ENCODE results near the gene PPP2R3C. TPM values are rescaled to one million over a fixed set of nuclear protein-coding genes. Genes with fewer than 3 reads are reported as not detected.

Gene PPP2R3C
- total and polyA plus RNA-seq, 9 donors: 16.8 to 39.7 (median 26.8) TPM

GRCh38 chr14:35161231-35161630, 39.4 kb upstream of the PPP2R3C start:
- H3K4me1 ChIP-seq (ENCODE audit: insufficient read depth): no peaks in the 10 kb centered on the region
- WGBS, 3 donors: 80 to 91% (median 85%) methylated on average over 5 of the region's 5 CpGs
- intact Hi-C loops (cut with DNase I): no loop called here
- H3K27me3 ChIP-seq: no peaks in the 10 kb centered on the region
- H3K9me3 ChIP-seq: no peaks in the 10 kb centered on the region
- H3K36me3 ChIP-seq: no peaks in the 10 kb centered on the region
- TF ChIP-seq EP300 (IDR thresholded peaks at IDR 0.05) (no peak), CTCF (IDR thresholded peaks at IDR 0.05) (no peak), POLR2A (IDR thresholded peaks at IDR 0.05) (no peak)
- no peak overlapping the region for H3K27ac ChIP-seq
- H3K4me3 ChIP-seq: no peak overlapping the region
- DNase-seq: no peak

- no peak for TF ChIP-seq POLR2A (IDR thresholded peaks at IDR 0.05)
- no peak for TF ChIP-seq EP300 (IDR thresholded peaks at IDR 0.05)
- no peak for TF ChIP-seq CTCF (IDR thresholded peaks at IDR 0.05)
- no peaks in the 10 kb centered on the region for H3K9me3 ChIP-seq
- H3K36me3 ChIP-seq: no peaks in the 10 kb centered on the region
- 55 to 70% (median 69%) methylated on average over 6 of the region's 6 CpGs for WGBS, 3 donors
- DNase-seq: no peak
- intact Hi-C loops (cut with DNase I): loop anchor here in 1 of 4 donors (10.0 kb wide), 1 partner anchor 45 kb away; no protein-coding TSS in a partner anchor
- H3K4me1 ChIP-seq (ENCODE audit: insufficient read depth): no peaks in the 10 kb centered on the region
- H3K27me3 ChIP-seq: no peaks in the 10 kb centered on the region
- H3K4me3 ChIP-seq: no peak overlapping the region
- no peak overlapping the region for H3K27ac ChIP-seq
Measured at GRCh38 chr14:35159742-35160409, 38.1 kb upstream of the PPP2R3C start.

- Histone ChIP-seq H3K9me3 (no peaks in the 10 kb centered on the region), H3K27me3 (no peaks in the 10 kb centered on the region), H3K4me3 (no peak overlapping the region), H3K4me1 (ENCODE audit: insufficient read depth) (no peaks in the 10 kb centered on the region), H3K36me3 (no peaks in the 10 kb centered on the region), H3K27ac (no peak overlapping the region)
- DNase-seq: no peak
- intact Hi-C loops (cut with DNase I): loop anchor here in 1 of 4 donors (10.0 kb wide), 1 partner anchor 46 kb away; no protein-coding TSS in a partner anchor
- TF ChIP-seq CTCF (IDR thresholded peaks at IDR 0.05) (no peak), EP300 (IDR thresholded peaks at IDR 0.05) (no peak)
- 81 to 85% (median 85%) methylated on average over 8 of the region's 8 CpGs for WGBS, 3 donors
Measured at GRCh38 chr14:35158951-35159653, 37.3 kb upstream of the PPP2R3C start.

GRCh38 chr14:35158491-35158890, 36.7 kb upstream of the PPP2R3C start:
- DNase-seq: no peak
- no peaks in the 10 kb centered on the region for H3K4me1 ChIP-seq (ENCODE audit: insufficient read depth)
- H3K27me3 ChIP-seq: no peaks in the 10 kb centered on the region
- no peaks in the 10 kb centered on the region for H3K36me3 ChIP-seq
- intact Hi-C loops (cut with DNase I): loop anchor here in 1 of 4 donors (10.0 kb wide), 1 partner anchor 46 kb away; no protein-coding TSS in a partner anchor
- WGBS, 3 donors: 94 to 98% (median 97%) methylated on average over 2 of the region's 2 CpGs
- no peak for TF ChIP-seq POLR2A (IDR thresholded peaks at IDR 0.05)
- no peak for TF ChIP-seq CTCF (IDR thresholded peaks at IDR 0.05)
- TF ChIP-seq EP300 (IDR thresholded peaks at IDR 0.05): no peak
- no peak overlapping the region for H3K4me3 ChIP-seq
- no peaks in the 10 kb centered on the region for H3K9me3 ChIP-seq
- no peak overlapping the region for H3K27ac ChIP-seq
